DOHH2 (cell line): ENCODE results near the gene C12orf75.

Experiments
- H3F3A ChIP-seq: fragments of 200-600 bp; sonication (generic), shearing (Covaris generic); 2 replicates; pipeline ENCODE4 v1.6.0; 2016; ENCODE audit warnings: antibody characterized with exemption, mild to moderate bottlenecking; ENCODE audit not compliant: control insufficient read depth, insufficient read depth
- H3K27ac ChIP-seq: fragments of 200-600 bp; sonication (generic); 2 replicates; pipeline ENCODE4 v1.5.1; 2014; ENCODE audit warnings: low read depth, mild to moderate bottlenecking, low read length, moderate library complexity
- H3K27me3 ChIP-seq: fragments of 200-600 bp; sonication (generic); 2 replicates; pipeline ENCODE4 v1.6.1; 2014; ENCODE audit warnings: mild to moderate bottlenecking, low read length, mixed read lengths; ENCODE audit not compliant: control insufficient read depth
- H3K36me3 ChIP-seq: fragments of 200-600 bp; sonication (generic); 2 replicates; pipeline ENCODE4 v1.6.1; 2014; ENCODE audit warnings: mild to moderate bottlenecking, low read length, moderate library complexity, mixed read lengths; ENCODE audit not compliant: control insufficient read depth
- H3K4me1 ChIP-seq: fragments of 200-600 bp; sonication (generic); 2 replicates; pipeline ENCODE4 v1.6.1; 2014; ENCODE audit warnings: mild to moderate bottlenecking, low read length, mixed read lengths; ENCODE audit not compliant: control insufficient read depth
- H3K4me2 ChIP-seq: fragments of 200-600 bp; sonication (generic); 2 replicates; pipeline ENCODE4 v1.6.0; 2014; ENCODE audit warnings: mild to moderate bottlenecking, low read length, moderate library complexity
- H3K4me3 ChIP-seq: fragments of 200-600 bp; sonication (generic); 2 replicates; pipeline ENCODE4 v1.5.1; 2014; ENCODE audit warnings: mild to moderate bottlenecking, low read length, mixed read lengths
- H3K79me2 ChIP-seq: fragments of 200-600 bp; sonication (generic); 2 replicates; pipeline ENCODE4 v1.6.1; 2014; ENCODE audit warnings: mild to moderate bottlenecking, low read length, mixed read lengths; ENCODE audit not compliant: control insufficient read depth
- H3K9me2 ChIP-seq: fragments of 200-600 bp; sonication (generic); replicated peaks from 2 replicates; pipeline ENCODE4 v1.6.1; 2014; ENCODE audit warnings: mild to moderate bottlenecking, low read length, mixed read lengths; ENCODE audit not compliant: control insufficient read depth
- H3K9me3 ChIP-seq: fragments of 200-600 bp; sonication (generic); 2 replicates; pipeline ENCODE4 v1.6.1; 2014; ENCODE audit warnings: antibody characterized with exemption, low read length, mixed read lengths; ENCODE audit not compliant: control insufficient read depth, insufficient read depth
- H4K20me1 ChIP-seq: fragments of 200-600 bp; sonication (generic); 2 replicates; pipeline ENCODE4 v1.6.0; 2014; ENCODE audit warnings: low read depth, mild to moderate bottlenecking, antibody characterized with exemption, low read length, moderate library complexity; ENCODE audit not compliant: control insufficient read depth, insufficient read depth
- EZH2phosphoT487 ChIP-seq: fragments of 200-600 bp; sonication (generic); IDR thresholded peaks from 2 replicates; pipeline ENCODE4 v1.6.1; 2017; ENCODE audit warnings: borderline replicate concordance, mild to moderate bottlenecking, antibody characterized with exemption, low read length, moderate library complexity, mixed read lengths
- TF ChIP-seq, protein P1 (sequence below): fragments of 200-600 bp; sonication (generic); IDR thresholded peaks from one replicate; pipeline ENCODE4 v1.5.1; 2014; ENCODE audit warnings: antibody characterized with exemption, mild to moderate bottlenecking, low read depth, low read length; ENCODE audit not compliant: poor library complexity, severe bottlenecking

Gene C12orf75

DNA sequence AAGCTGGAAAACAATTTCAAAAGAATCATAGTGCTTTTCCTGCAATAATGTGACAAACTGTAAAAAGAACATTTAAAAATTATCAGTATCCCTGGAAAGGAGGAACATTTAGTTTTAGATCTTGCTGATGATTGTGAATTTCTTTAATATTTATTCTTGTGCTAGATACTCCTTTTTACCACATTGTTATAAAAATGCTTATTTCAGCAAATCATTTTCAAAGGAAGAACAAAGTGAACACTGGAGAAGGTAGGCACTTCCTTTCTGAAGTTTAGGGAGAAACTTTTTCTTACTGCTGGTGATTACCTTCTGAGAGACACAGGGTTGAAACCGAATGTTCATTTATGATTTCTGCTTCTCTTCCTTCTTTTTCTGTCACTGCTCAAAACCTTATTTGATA is 45.1 kb upstream of the C12orf75 start:
- H3K79me2 ChIP-seq, result no peaks in the 10 kb centered on the region
- no peaks in the 10 kb centered on the region for H3K36me3 ChIP-seq
- no peaks in the 10 kb centered on the region for H4K20me1 ChIP-seq
- no peak overlapping the region for H3K27ac ChIP-seq
- H3K4me2 ChIP-seq, result no peak overlapping the region
- no peak for TF ChIP-seq EZH2phosphoT487
- TF ChIP-seq, protein P1, sequence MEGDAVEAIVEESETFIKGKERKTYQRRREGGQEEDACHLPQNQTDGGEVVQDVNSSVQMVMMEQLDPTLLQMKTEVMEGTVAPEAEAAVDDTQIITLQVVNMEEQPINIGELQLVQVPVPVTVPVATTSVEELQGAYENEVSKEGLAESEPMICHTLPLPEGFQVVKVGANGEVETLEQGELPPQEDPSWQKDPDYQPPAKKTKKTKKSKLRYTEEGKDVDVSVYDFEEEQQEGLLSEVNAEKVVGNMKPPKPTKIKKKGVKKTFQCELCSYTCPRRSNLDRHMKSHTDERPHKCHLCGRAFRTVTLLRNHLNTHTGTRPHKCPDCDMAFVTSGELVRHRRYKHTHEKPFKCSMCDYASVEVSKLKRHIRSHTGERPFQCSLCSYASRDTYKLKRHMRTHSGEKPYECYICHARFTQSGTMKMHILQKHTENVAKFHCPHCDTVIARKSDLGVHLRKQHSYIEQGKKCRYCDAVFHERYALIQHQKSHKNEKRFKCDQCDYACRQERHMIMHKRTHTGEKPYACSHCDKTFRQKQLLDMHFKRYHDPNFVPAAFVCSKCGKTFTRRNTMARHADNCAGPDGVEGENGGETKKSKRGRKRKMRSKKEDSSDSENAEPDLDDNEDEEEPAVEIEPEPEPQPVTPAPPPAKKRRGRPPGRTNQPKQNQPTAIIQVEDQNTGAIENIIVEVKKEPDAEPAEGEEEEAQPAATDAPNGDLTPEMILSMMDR, result no peak
- H3K9me3 ChIP-seq, result no peaks in the 10 kb centered on the region
- H3K4me3 ChIP-seq, result no peak overlapping the region
- H3K27me3 ChIP-seq, result no peaks in the 10 kb centered on the region
- H3F3A ChIP-seq, result no peaks in the 10 kb centered on the region
- H3K4me1 ChIP-seq, result no peaks in the 10 kb centered on the region
- H3K9me2 ChIP-seq, result no peaks in the 10 kb centered on the region

DNA sequence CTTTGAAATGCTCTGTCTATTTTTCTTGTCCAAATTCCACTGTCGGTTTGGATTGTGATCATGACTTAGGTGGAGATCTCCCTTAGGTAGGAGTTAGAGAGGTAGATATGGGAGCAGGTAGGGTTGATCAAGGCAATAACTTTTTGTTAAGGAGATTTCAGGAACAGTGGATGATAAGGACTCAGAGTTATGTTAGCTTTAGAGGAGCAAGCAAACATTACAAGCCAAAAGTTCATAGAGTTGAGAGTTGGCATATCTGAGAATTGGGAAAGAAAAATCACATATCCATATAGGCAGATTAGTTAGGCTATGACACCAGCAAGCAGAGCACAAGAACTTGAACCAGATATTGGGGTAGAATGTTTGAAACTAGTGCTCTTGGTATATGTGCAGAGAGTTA is 43.1 kb upstream of the C12orf75 start:
- no peaks in the 10 kb centered on the region for H4K20me1 ChIP-seq
- H3K9me2 ChIP-seq, result no peaks in the 10 kb centered on the region
- H3K27me3 ChIP-seq, result no peaks in the 10 kb centered on the region
- H3K79me2 ChIP-seq, result no peaks in the 10 kb centered on the region
- no peak overlapping the region for H3K4me3 ChIP-seq
- H3F3A ChIP-seq, result no peaks in the 10 kb centered on the region
- H3K4me1 ChIP-seq, result no peaks in the 10 kb centered on the region
- TF ChIP-seq, protein P1, result no peak
- TF ChIP-seq EZH2phosphoT487, result no peak
- no peak overlapping the region for H3K27ac ChIP-seq
- H3K36me3 ChIP-seq, result no peaks in the 10 kb centered on the region
- no peak overlapping the region for H3K4me2 ChIP-seq
- no peaks in the 10 kb centered on the region for H3K9me3 ChIP-seq

DNA sequence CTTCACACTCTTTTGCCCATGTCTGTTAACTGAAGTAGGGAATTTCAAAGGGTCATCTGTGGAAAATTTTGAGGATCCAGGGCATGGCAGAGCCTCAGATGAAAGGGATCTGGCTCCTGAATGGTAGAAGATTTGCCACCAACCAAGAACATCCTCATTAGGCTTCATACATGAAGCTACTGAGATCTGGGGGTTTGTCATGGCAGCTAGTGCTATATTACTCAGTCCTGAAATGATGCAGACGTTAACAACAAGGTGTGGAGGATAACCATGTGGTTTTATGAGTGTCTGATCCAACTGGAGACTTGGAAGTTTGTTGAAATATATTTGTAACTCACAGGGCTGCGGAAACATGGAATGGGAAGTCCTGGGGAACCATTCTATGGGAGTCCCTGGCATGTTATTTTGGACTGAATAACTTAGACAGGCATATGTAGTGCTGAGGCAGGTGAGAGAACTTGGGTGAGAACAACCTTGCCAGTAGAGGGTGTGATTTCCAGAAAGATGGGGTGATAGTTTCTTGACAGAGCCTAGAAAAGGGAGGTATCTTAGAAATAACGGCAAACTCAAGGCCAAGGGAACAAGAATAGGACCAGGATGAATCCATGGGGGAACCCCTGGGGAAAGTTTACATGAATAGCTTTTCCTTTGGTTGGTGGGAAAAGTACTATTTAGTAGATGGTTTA is 42.0 kb upstream of the C12orf75 start:
- H4K20me1 ChIP-seq, result no peaks in the 10 kb centered on the region
- H3K4me2 ChIP-seq, result no peak overlapping the region
- no peaks in the 10 kb centered on the region for H3K36me3 ChIP-seq
- H3K9me2 ChIP-seq, result no peaks in the 10 kb centered on the region
- no peak overlapping the region for H3K27ac ChIP-seq
- no peaks in the 10 kb centered on the region for H3K79me2 ChIP-seq
- H3K4me1 ChIP-seq, result no peaks in the 10 kb centered on the region
- H3K4me3 ChIP-seq, result no peak overlapping the region
- no peaks in the 10 kb centered on the region for H3F3A ChIP-seq
- H3K27me3 ChIP-seq, result no peaks in the 10 kb centered on the region
- no peak for TF ChIP-seq EZH2phosphoT487
- TF ChIP-seq, protein P1, result peak; percentile 21
- no peaks in the 10 kb centered on the region for H3K9me3 ChIP-seq
